Measurements from ENCODE around the gene PPP2R3C.

PPP2R3C gene

GRCh38 chr14:35085441-35085840 lies 36.3 kb downstream of the PPP2R3C start:
- peaks cover 9 to 49% (median 29%) of the 10 kb centered on the region in 4 experiments for H3K36me3 ChIP-seq (ENCODE audit: control insufficient read depth in 4 of 4, insufficient read depth in 4 of 4, low read length in 3 of 4)

GRCh38 chr14:35083530-35084150 lies 38.1 kb downstream of the PPP2R3C start:
- H3K36me3 ChIP-seq (ENCODE audit: control insufficient read depth in 4 of 4, insufficient read depth in 4 of 4, low read length in 3 of 4) = peaks cover 16 to 57% (median 30%) of the 10 kb centered on the region in 4 experiments
- ChIA-PET CTCF (no interaction called here), POLR2A (interaction anchor here (0.6 kb wide), 2 partner anchors 293 to 344 kb away, joined by 3 to 7 read pairs; no protein-coding TSS in a partner anchor)
- H3K27me3 ChIP-seq (replicated peaks in 2 of 5; ENCODE audit: control insufficient read depth in 4 of 5, insufficient read depth in 5 of 5, low read length in 4 of 5) = no peaks in the 10 kb centered on the region
- no peaks in the 10 kb centered on the region for H3K9me3 ChIP-seq (ENCODE audit: control extremely low read depth in 1 of 5, control insufficient read depth in 4 of 5, insufficient read depth in 2 of 5, low read depth in 1 of 5, low read length in 4 of 5)
- DNase-seq = no peak
- no peak overlapping the region for H3K4me3 ChIP-seq (ENCODE audit: control insufficient read depth in 1 of 7, extremely low read depth in 1 of 7, insufficient read depth in 4 of 7, low read depth in 2 of 7, low read length in 6 of 7)
- no peak overlapping the region for H3K27ac ChIP-seq (ENCODE audit: insufficient read depth in 1 of 2, low read depth in 1 of 2, low read length in 2 of 2, poor library complexity in 1 of 2, severe bottlenecking in 2 of 2)
- H3K4me1 ChIP-seq (ENCODE audit: control extremely low read depth in 1 of 4, control insufficient read depth in 4 of 4, insufficient read depth in 4 of 4, low read length in 3 of 4) = no peaks in the 10 kb centered on the region
- 100% methylated on average over 2 of the region's 8 CpGs for WGBS (ENCODE audit: insufficient coverage)

More at GRCh38 chr14:35085441-35085840, 36.3 kb downstream of the PPP2R3C start:
- Histone ChIP-seq H3K27me3 (replicated peaks in 2 of 5; ENCODE audit: control insufficient read depth in 4 of 5, insufficient read depth in 5 of 5, low read length in 4 of 5) (no peaks in the 10 kb centered on the region), H3K27ac (ENCODE audit: insufficient read depth in 1 of 2, low read depth in 1 of 2, low read length in 2 of 2, poor library complexity in 1 of 2, severe bottlenecking in 2 of 2) (no peak overlapping the region), H3K4me3 (ENCODE audit: control insufficient read depth in 1 of 7, extremely low read depth in 1 of 7, insufficient read depth in 4 of 7, low read depth in 2 of 7, low read length in 6 of 7) (no peak overlapping the region), H3K9me3 (ENCODE audit: control extremely low read depth in 1 of 5, control insufficient read depth in 4 of 5, insufficient read depth in 2 of 5, low read depth in 1 of 5, low read length in 4 of 5) (no peaks in the 10 kb centered on the region), H3K4me1 (ENCODE audit: control extremely low read depth in 1 of 4, control insufficient read depth in 4 of 4, insufficient read depth in 4 of 4, low read length in 3 of 4) (no peaks in the 10 kb centered on the region)
- ChIA-PET POLR2A (no interaction called here), CTCF (no interaction called here)
- no peak for DNase-seq
- 83% methylated on average over 1 of the region's 2 CpGs for WGBS (ENCODE audit: insufficient coverage)

- Histone ChIP-seq H3K4me1 (ENCODE audit: control extremely low read depth in 1 of 4, control insufficient read depth in 4 of 4, insufficient read depth in 4 of 4, low read length in 3 of 4) (no peaks in the 10 kb centered on the region), H3K27ac (ENCODE audit: insufficient read depth in 1 of 2, low read depth in 1 of 2, low read length in 2 of 2, poor library complexity in 1 of 2, severe bottlenecking in 2 of 2) (no peak overlapping the region), H3K27me3 (replicated peaks in 2 of 5; ENCODE audit: control insufficient read depth in 4 of 5, insufficient read depth in 5 of 5, low read length in 4 of 5) (no peaks in the 10 kb centered on the region), H3K4me3 (ENCODE audit: control insufficient read depth in 1 of 7, extremely low read depth in 1 of 7, insufficient read depth in 4 of 7, low read depth in 2 of 7, low read length in 6 of 7) (no peak overlapping the region), H3K9me3 (ENCODE audit: control extremely low read depth in 1 of 5, control insufficient read depth in 4 of 5, insufficient read depth in 2 of 5, low read depth in 1 of 5, low read length in 4 of 5) (no peaks in the 10 kb centered on the region), H3K36me3 (ENCODE audit: control insufficient read depth in 4 of 4, insufficient read depth in 4 of 4, low read length in 3 of 4) (peaks cover 8 to 37% (median 16%) of the 10 kb centered on the region in 4 experiments)
- ChIA-PET CTCF (no interaction called here), POLR2A (interaction anchor here (0.6 kb wide), 1 partner anchor 336 kb away, joined by 3 read pairs; no protein-coding TSS in a partner anchor)
- WGBS (ENCODE audit: insufficient coverage) = no CpG with 5 or more reads among the region's 1 CpG
- DNase-seq = no peak
Measured at GRCh38 chr14:35079742-35080141, 42.0 kb downstream of the PPP2R3C start.

- CTCF ChIA-PET = interaction anchor here (1.3 kb wide), 1 partner anchor 15 kb away, joined by 3 read pairs; no protein-coding TSS in a partner anchor
Measured at GRCh38 chr14:35078082-35078481, 43.7 kb downstream of the PPP2R3C start.

GRCh38 chr14:35073486-35073885 lies 48.3 kb downstream of the PPP2R3C start:
- WGBS (ENCODE audit: insufficient coverage) = no CpG with 5 or more reads among the region's 1 CpG
- Histone ChIP-seq H3K27ac (ENCODE audit: insufficient read depth in 1 of 2, low read depth in 1 of 2, low read length in 2 of 2, poor library complexity in 1 of 2, severe bottlenecking in 2 of 2) (no peak overlapping the region), H3K36me3 (ENCODE audit: control insufficient read depth in 4 of 4, insufficient read depth in 4 of 4, low read length in 3 of 4) (peaks cover 7 to 35% (median 12%) of the 10 kb centered on the region in 4 experiments), H3K27me3 (replicated peaks in 2 of 5; ENCODE audit: control insufficient read depth in 4 of 5, insufficient read depth in 5 of 5, low read length in 4 of 5) (no peaks in the 10 kb centered on the region), H3K4me3 (ENCODE audit: control insufficient read depth in 1 of 7, extremely low read depth in 1 of 7, insufficient read depth in 4 of 7, low read depth in 2 of 7, low read length in 6 of 7) (no peak overlapping the region), H3K4me1 (ENCODE audit: control extremely low read depth in 1 of 4, control insufficient read depth in 4 of 4, insufficient read depth in 4 of 4, low read length in 3 of 4) (no peaks in the 10 kb centered on the region), H3K9me3 (ENCODE audit: control extremely low read depth in 1 of 5, control insufficient read depth in 4 of 5, insufficient read depth in 2 of 5, low read depth in 1 of 5, low read length in 4 of 5) (peaks cover 0 to 8% (median 0%) of the 10 kb centered on the region in 5 experiments)
- POLR2A ChIA-PET = no interaction called here
- CTCF ChIA-PET = interaction anchor here (1.3 kb wide), 1 partner anchor 32 kb away, joined by 3 read pairs; no protein-coding TSS in a partner anchor
- no peak for DNase-seq

More at GRCh38 chr14:35078082-35078481, 43.7 kb downstream of the PPP2R3C start:
- H3K36me3 ChIP-seq (ENCODE audit: control insufficient read depth in 4 of 4, insufficient read depth in 4 of 4, low read length in 3 of 4) = peaks cover under 1 to 34% (median 12%) of the 10 kb centered on the region in 4 experiments
- DNase-seq = no peak
- no peak overlapping the region for H3K27ac ChIP-seq (ENCODE audit: insufficient read depth in 1 of 2, low read depth in 1 of 2, low read length in 2 of 2, poor library complexity in 1 of 2, severe bottlenecking in 2 of 2)
- WGBS (ENCODE audit: insufficient coverage) = no CpG with 5 or more reads among the region's 2 CpGs
- POLR2A ChIA-PET = no interaction called here
- H3K9me3 ChIP-seq (ENCODE audit: control extremely low read depth in 1 of 5, control insufficient read depth in 4 of 5, insufficient read depth in 2 of 5, low read depth in 1 of 5, low read length in 4 of 5) = peaks cover 0 to 8% (median 0%) of the 10 kb centered on the region in 5 experiments
- H3K4me3 ChIP-seq (ENCODE audit: control insufficient read depth in 1 of 7, extremely low read depth in 1 of 7, insufficient read depth in 4 of 7, low read depth in 2 of 7, low read length in 6 of 7) = no peak overlapping the region
- no peaks in the 10 kb centered on the region for H3K4me1 ChIP-seq (ENCODE audit: control extremely low read depth in 1 of 4, control insufficient read depth in 4 of 4, insufficient read depth in 4 of 4, low read length in 3 of 4)
- no peaks in the 10 kb centered on the region for H3K27me3 ChIP-seq (replicated peaks in 2 of 5; ENCODE audit: control insufficient read depth in 4 of 5, insufficient read depth in 5 of 5, low read length in 4 of 5)

GRCh38 chr14:35072226-35072625 lies 49.6 kb downstream of the PPP2R3C start:
- POLR2A ChIA-PET = no interaction called here
- no peak for DNase-seq
- H3K36me3 ChIP-seq (ENCODE audit: control insufficient read depth in 4 of 4, insufficient read depth in 4 of 4, low read length in 3 of 4) = peaks cover 11 to 43% (median 16%) of the 10 kb centered on the region in 4 experiments

GRCh38 chr14:35068238-35069012 lies 53.4 kb downstream of the PPP2R3C start:
- CTCF ChIA-PET = no interaction called here
- POLR2A ChIA-PET = interaction anchor here (0.9 kb wide), 1 partner anchor 54 kb away, joined by 3 read pairs; the partner anchor contains the start of genes PPP2R3C and PRORP

More at GRCh38 chr14:35072226-35072625, 49.6 kb downstream of the PPP2R3C start:
- Histone ChIP-seq H3K4me3 (ENCODE audit: control insufficient read depth in 1 of 7, extremely low read depth in 1 of 7, insufficient read depth in 4 of 7, low read depth in 2 of 7, low read length in 6 of 7) (no peak overlapping the region), H3K27me3 (replicated peaks in 2 of 5; ENCODE audit: control insufficient read depth in 4 of 5, insufficient read depth in 5 of 5, low read length in 4 of 5) (no peaks in the 10 kb centered on the region), H3K27ac (ENCODE audit: insufficient read depth in 1 of 2, low read depth in 1 of 2, low read length in 2 of 2, poor library complexity in 1 of 2, severe bottlenecking in 2 of 2) (no peak overlapping the region), H3K9me3 (ENCODE audit: control extremely low read depth in 1 of 5, control insufficient read depth in 4 of 5, insufficient read depth in 2 of 5, low read depth in 1 of 5, low read length in 4 of 5) (peaks cover 0 to 12% (median 0%) of the 10 kb centered on the region in 5 experiments), H3K4me1 (ENCODE audit: control extremely low read depth in 1 of 4, control insufficient read depth in 4 of 4, insufficient read depth in 4 of 4, low read length in 3 of 4) (no peaks in the 10 kb centered on the region)
- 100% methylated on average over 1 of the region's 3 CpGs for WGBS (ENCODE audit: insufficient coverage)
- CTCF ChIA-PET = no interaction called here

More at GRCh38 chr14:35068238-35069012, 53.4 kb downstream of the PPP2R3C start:
- no peaks in the 10 kb centered on the region for H3K27me3 ChIP-seq (replicated peaks in 2 of 5; ENCODE audit: control insufficient read depth in 4 of 5, insufficient read depth in 5 of 5, low read length in 4 of 5)
- DNase-seq = no peak
- no peak overlapping the region for H3K4me3 ChIP-seq (ENCODE audit: control insufficient read depth in 1 of 7, extremely low read depth in 1 of 7, insufficient read depth in 4 of 7, low read depth in 2 of 7, low read length in 6 of 7)
- H3K9me3 ChIP-seq (ENCODE audit: control extremely low read depth in 1 of 5, control insufficient read depth in 4 of 5, insufficient read depth in 2 of 5, low read depth in 1 of 5, low read length in 4 of 5) = peaks cover 0 to 8% (median 0%) of the 10 kb centered on the region in 5 experiments
- no peaks in the 10 kb centered on the region for H3K4me1 ChIP-seq (ENCODE audit: control extremely low read depth in 1 of 4, control insufficient read depth in 4 of 4, insufficient read depth in 4 of 4, low read length in 3 of 4)
- no peak overlapping the region for H3K27ac ChIP-seq (ENCODE audit: insufficient read depth in 1 of 2, low read depth in 1 of 2, low read length in 2 of 2, poor library complexity in 1 of 2, severe bottlenecking in 2 of 2)
- peaks cover 11 to 36% (median 16%) of the 10 kb centered on the region in 4 experiments for H3K36me3 ChIP-seq (ENCODE audit: control insufficient read depth in 4 of 4, insufficient read depth in 4 of 4, low read length in 3 of 4)
- 100% methylated on average over 2 of the region's 4 CpGs for WGBS (ENCODE audit: insufficient coverage)

Measured in common myeloid progenitor, CD34-positive (primary cell).